HEK293 (cell line): Measurements from ENCODE around the gene EDARADD.

Experiments used
- CTCF ChIA-PET: fragments of 350-600 bp; formaldehyde crosslinking; extraction: SDS; loops from one replicate; lab custom pipeline; 2021; ENCODE audit warnings: antibody characterized with exemption; lab: Yijun Ruan, JAX
- POLR2A ChIA-PET: fragments of 300-600 bp; formaldehyde crosslinking; extraction: SDS; loops from one replicate; lab custom pipeline; 2020; ENCODE audit warnings: antibody characterized with exemption, inconsistent platforms; lab: Yijun Ruan, JAX
- H3K27ac ChIP-seq: fragments of 200-500 bp; sonication (Bioruptor generic); 2 replicates; pipeline ENCODE4 v1.5.1; 2014; ENCODE audit warnings: low read depth, low read length, control low read depth, inconsistent platforms; ENCODE audit errors: extremely low read depth
- H3K36me3 ChIP-seq, 2 experiments: fragments of 200-500 bp in 1 of 2; sonication (Bioruptor generic) in 1 of 2; 1 replicate in 1 of 2; 2 replicates in 1 of 2; pipeline ENCODE4 v1.5.1; 2014 to 2017; ENCODE audit warnings: inconsistent platforms in 2 of 2, low read length in 2 of 2; ENCODE audit not compliant: control insufficient read depth in 2 of 2, insufficient read depth in 1 of 2
- H3K4me1 ChIP-seq: fragments of 200-500 bp; sonication (Bioruptor generic); 2 replicates; pipeline ENCODE4 v1.5.1; 2014; ENCODE audit warnings: mild to moderate bottlenecking, low read length, inconsistent platforms; ENCODE audit not compliant: control insufficient read depth, insufficient read depth
- H3K4me3 ChIP-seq: 2 replicates; pipeline ENCODE4 v1.5.1; 2011; ENCODE audit warnings: low read depth, mild to moderate bottlenecking, control low read depth, low read length, moderate library complexity
- H3K9me3 ChIP-seq: fragments of 200-500 bp; sonication (Bioruptor generic); 2 replicates; pipeline ENCODE4 v1.5.1; 2014; ENCODE audit warnings: low read depth, low read length, inconsistent platforms; ENCODE audit not compliant: control insufficient read depth, insufficient read depth
- BCL11B ChIP-seq: fragments of 450-650 bp; formaldehyde crosslinking; IDR thresholded peaks from 2 replicates; pipeline ENCODE4 v1.5.1; 2016; ENCODE audit warnings: low read depth, missing biosample characterization, missing genetic modification characterization
- EGR2 ChIP-seq: fragments of 450-650 bp; formaldehyde crosslinking; IDR thresholded peaks from 2 replicates; pipeline ENCODE4 v1.5.1; 2016; ENCODE audit warnings: low read depth, missing biosample characterization, missing genetic modification characterization
- HOXD13 ChIP-seq: sonication (generic); formaldehyde crosslinking; IDR thresholded peaks from 2 replicates; pipeline ENCODE4 v1.8.0; 2022; ENCODE audit warnings: missing genetic modification reagents, borderline replicate concordance
- SP7 ChIP-seq: fragments of 450-650 bp; formaldehyde crosslinking; IDR thresholded peaks from 2 replicates; pipeline ENCODE4 v1.5.1; 2016; ENCODE audit warnings: missing biosample characterization, missing genetic modification characterization
- TSHZ1 ChIP-seq: fragments of 450-650 bp; formaldehyde crosslinking; IDR thresholded peaks from 2 replicates; pipeline ENCODE4 v1.5.1; 2016; ENCODE audit warnings: missing biosample characterization, missing genetic modification characterization, borderline replicate concordance
- ZBTB49 ChIP-seq: fragments of 450-650 bp; formaldehyde crosslinking; IDR thresholded peaks from 2 replicates; pipeline ENCODE4 v1.5.1; 2016; ENCODE audit warnings: missing biosample characterization, missing genetic modification characterization, low read depth
- ZBTB7A ChIP-seq: fragments of 450-650 bp; formaldehyde crosslinking; IDR thresholded peaks from 2 replicates; pipeline ENCODE4 v1.5.1; 2016; ENCODE audit warnings: low read depth, missing biosample characterization, missing genetic modification characterization
- ZBTB8A ChIP-seq: fragments of 450-650 bp; formaldehyde crosslinking; IDR thresholded peaks from 2 replicates; pipeline ENCODE4 v1.5.1; 2016; ENCODE audit warnings: missing biosample characterization, missing genetic modification characterization
- ZEB2 ChIP-seq: fragments of 450-650 bp; formaldehyde crosslinking; IDR thresholded peaks from 2 replicates; pipeline ENCODE4 v1.5.1; 2016; ENCODE audit warnings: missing biosample characterization, missing genetic modification characterization
- ZNF114 ChIP-seq: fragments of 450-650 bp; formaldehyde crosslinking; IDR thresholded peaks from 2 replicates; pipeline ENCODE4 v1.5.0; 2017; ENCODE audit warnings: missing biosample characterization, missing genetic modification characterization
- ZNF138 ChIP-seq: fragments of 450-650 bp; formaldehyde crosslinking; IDR thresholded peaks from 2 replicates; pipeline ENCODE4 v1.5.1; 2016; ENCODE audit warnings: missing biosample characterization, missing genetic modification characterization, borderline replicate concordance
- ZNF2 ChIP-seq: fragments of 450-650 bp; formaldehyde crosslinking; IDR thresholded peaks from 2 replicates; pipeline ENCODE4 v1.5.1; 2016; ENCODE audit warnings: missing biosample characterization, missing genetic modification characterization
- ZNF24 ChIP-seq: fragments of 450-650 bp; formaldehyde crosslinking; IDR thresholded peaks from 2 replicates; pipeline ENCODE4 v1.5.1; 2016; ENCODE audit warnings: missing biosample characterization, missing genetic modification characterization
- ZNF274 ChIP-seq, 2 experiments: fragments of 200-500 bp in 1 of 2; fragments of 450-650 bp in 1 of 2; sonication (Bioruptor generic) in 1 of 2; formaldehyde crosslinking in 1 of 2; IDR thresholded peaks; 2 replicates each; pipeline versions ENCODE4 v1.5.1 to v1.6.1; 2014 to 2016; ENCODE audit warnings: borderline replicate concordance in 1 of 2, inconsistent platforms in 1 of 2, low read length in 1 of 2, missing biosample characterization in 1 of 2, missing genetic modification characterization in 1 of 2
- ZNF324 ChIP-seq: fragments of 450-650 bp; formaldehyde crosslinking; IDR thresholded peaks from 2 replicates; pipeline ENCODE4 v1.5.1; 2016; ENCODE audit warnings: missing biosample characterization, missing genetic modification characterization
- ZNF391 ChIP-seq: fragments of 450-650 bp; formaldehyde crosslinking; IDR thresholded peaks from 2 replicates; pipeline ENCODE4 v1.5.1; 2016; ENCODE audit warnings: low read depth, missing biosample characterization, missing genetic modification characterization, borderline replicate concordance
- ZNF514 ChIP-seq: fragments of 450-650 bp; formaldehyde crosslinking; IDR thresholded peaks from 2 replicates; pipeline ENCODE4 v1.5.1; 2016; ENCODE audit warnings: missing biosample characterization, missing genetic modification characterization
- ZNF555 ChIP-seq: fragments of 450-650 bp; formaldehyde crosslinking; conservative IDR thresholded peaks from 2 replicates; pipeline ENCODE4 v1.5.1; 2017; ENCODE audit warnings: missing biosample characterization, mild to moderate bottlenecking, missing genetic modification characterization, inconsistent platforms
- ZNF561 ChIP-seq: fragments of 450-650 bp; IDR thresholded peaks from 2 replicates; pipeline ENCODE4 v1.5.1; 2018; ENCODE audit warnings: missing biosample characterization, missing genetic modification characterization, borderline replicate concordance
- ZNF624 ChIP-seq: fragments of 450-650 bp; formaldehyde crosslinking; IDR thresholded peaks from 2 replicates; pipeline ENCODE4 v1.5.1; 2017; ENCODE audit warnings: missing biosample characterization, missing genetic modification characterization
- ZNF76 ChIP-seq: fragments of 450-650 bp; formaldehyde crosslinking; IDR thresholded peaks from 2 replicates; pipeline ENCODE4; 2016; ENCODE audit warnings: low read depth, missing biosample characterization, missing genetic modification characterization, borderline replicate concordance
- ZNF837 ChIP-seq: fragments of 450-650 bp; formaldehyde crosslinking; IDR thresholded peaks from 2 replicates; pipeline ENCODE4 v1.5.1; 2016; ENCODE audit warnings: missing biosample characterization, missing genetic modification characterization
- ZSCAN18 ChIP-seq: fragments of 450-650 bp; formaldehyde crosslinking; IDR thresholded peaks from 2 replicates; pipeline ENCODE4 v1.5.1; 2016; ENCODE audit warnings: missing biosample characterization, missing genetic modification characterization
- ZSCAN4 ChIP-seq: fragments of 450-650 bp; formaldehyde crosslinking; IDR thresholded peaks from 2 replicates; pipeline ENCODE4 v1.5.1; 2017; ENCODE audit warnings: missing biosample characterization, missing genetic modification characterization
- ZXDB ChIP-seq: fragments of 450-650 bp; formaldehyde crosslinking; IDR thresholded peaks from 2 replicates; pipeline ENCODE4 v1.5.1; 2016; ENCODE audit warnings: missing biosample characterization, missing genetic modification characterization

The EDARADD gene

GRCh38 chr1:236522937-236523703, 129.0 kb downstream of the EDARADD start:
- Histone ChIP-seq H3K9me3 (no peaks in the 10 kb centered on the region), H3K4me1 (peaks cover 6% of the 10 kb centered on the region), H3K4me3 (peak overlapping the region; percentile 85), H3K36me3 (peaks cover 0 to 3% of the 10 kb centered on the region in 2 experiments; a peak in 1 of 3 replicates), H3K27ac (peak overlapping the region; percentile 72; the same call in 1 of the 2 replicates)
- no peak for TF ChIP-seq ZNF391 (tag by site-specific recombination)
- TF ChIP-seq ZNF2 (tag by site-specific recombination) = no peak
- TF ChIP-seq ZNF837 (tag by site-specific recombination) = no peak
- TF ChIP-seq ZNF114 (tag by site-specific recombination) = no peak
- TF ChIP-seq ZNF24 (tag by site-specific recombination) = no peak
- no peak for TF ChIP-seq ZBTB8A (tag by site-specific recombination)
- TF ChIP-seq BCL11B (tag by site-specific recombination) = no peak
- TF ChIP-seq ZNF324 (tag by site-specific recombination) = no peak
- ChIA-PET POLR2A (no interaction called here), CTCF (interaction anchor here (1.6 kb wide), 1 partner anchor 368 kb away, joined by 3 read pairs; no protein-coding TSS in a partner anchor)

GRCh38 chr1:236523704-236524141, 129.6 kb downstream of the EDARADD start, which contains the start of gene LGALS8:
LGALS8 (plus strand) TSS chr1:236523982; CDS start chr1:236526071, 2,089 bp downstream.
- H3K27ac ChIP-seq = peak within 1 kb of the TSS; percentile 72
- no peaks in the 10 kb centered on the region for H3K9me3 ChIP-seq
- peaks cover 6% of the 10 kb centered on the region for H3K4me1 ChIP-seq
- POLR2A ChIA-PET = interaction anchor here (0.6 to 0.7 kb wide), 2 partner anchors 20 to 219 kb away, joined by 3 read pairs; no protein-coding TSS in a partner anchor
- H3K4me3 ChIP-seq = peak within 1 kb of the TSS; percentile 85
- peaks cover 0 to 3% of the 10 kb centered on the region in 2 experiments; a peak in 1 of 3 replicates for H3K36me3 ChIP-seq
- CTCF ChIA-PET = interaction anchor here (1.6 kb wide), 1 partner anchor 368 kb away, joined by 3 read pairs; no protein-coding TSS in a partner anchor
- TF ChIP-seq EGR2 (tag by site-specific recombination) (peak; percentile 82), ZBTB49 (no peak), ZSCAN18 (tag by site-specific recombination) (no peak), ZXDB (tag by site-specific recombination) (peak; percentile 74), HOXD13 (CRISPR knock-in tag) (no peak), ZNF555 (no peak), ZSCAN4 (tag by site-specific recombination) (no peak), ZNF624 (tag by site-specific recombination) (peak; percentile 70; the same call in 1 of the 2 replicates), ZNF561 (tag by site-specific recombination) (peak; percentile 38; the same call in 1 of the 2 replicates), ZNF514 (tag by site-specific recombination) (no peak), ZNF138 (tag by site-specific recombination) (no peak), ZEB2 (tag by site-specific recombination) (no peak), SP7 (tag by site-specific recombination) (no peak), ZNF76 (no peak), ZNF274 (IDR thresholded peaks at IDR 0.05; ENCODE audit: low read length) (no peak), ZNF274 (tag by site-specific recombination; IDR thresholded peaks at IDR 0.05; ENCODE audit: borderline replicate concordance) (no peak), TSHZ1 (no peak), ZBTB7A (tag by site-specific recombination) (no peak; the same call in 1 of the 2 replicates)
